Natural killer cell (primary cell): ENCODE data around the gene ENTPD1. TPM values are rescaled to one million over a fixed set of nuclear protein-coding genes. Genes with fewer than 3 reads are reported as not detected.
A peak's percentile ranks its signal among the peaks of the same experiment; 100 is the strongest.

Source experiments
- ATAC-seq, 3 donors: fragments of 150-1000 bp in 2 of 3; fragments of 200-7000 bp in 1 of 3; cut with Tn5 transposase; 1 replicate in 1 of 3; 2 replicates in 2 of 3; pipeline ENCODE4 v1.10.0; 2021; ENCODE audit warnings: mild to moderate bottlenecking in 2 of 3, moderate library complexity in 2 of 3
- DNase-seq, 2 donors: peaks; one replicate each; pipeline versions ENCODE4 v3.0.0 to v3.0.0-alpha.2; 2013 to 2021; ENCODE audit warnings: mixed read lengths in 1 of 2
- H3K27ac ChIP-seq: one replicate; pipeline ENCODE4 v1.5.1; 2013; ENCODE audit warnings: mild to moderate bottlenecking, low read length
- H3K27me3 ChIP-seq: one replicate; pipeline ENCODE4 v1.6.1; 2013; ENCODE audit warnings: low read length; ENCODE audit not compliant: control insufficient read depth, insufficient read depth
- H3K36me3 ChIP-seq: one replicate; pipeline ENCODE4 v1.6.1; 2013; ENCODE audit warnings: low read length; ENCODE audit not compliant: control insufficient read depth, insufficient read depth
- H3K4me1 ChIP-seq: one replicate; pipeline ENCODE4 v1.6.1; 2013; ENCODE audit warnings: low read length; ENCODE audit not compliant: control insufficient read depth, insufficient read depth
- H3K4me3 ChIP-seq: one replicate; pipeline ENCODE4 v1.5.1; 2013; ENCODE audit warnings: low read length
- H3K9me3 ChIP-seq: one replicate; pipeline ENCODE4 v1.6.1; 2013; ENCODE audit warnings: low read length; ENCODE audit not compliant: control insufficient read depth, insufficient read depth
- H3K27ac Mint-ChIP-seq, 2 donors: one replicate each; pipeline ENCODE4 v1.8.0; 2022; ENCODE audit warnings: mild to moderate bottlenecking in 2 of 2, mixed read lengths in 2 of 2, moderate library complexity in 1 of 2
- H3K27me3 Mint-ChIP-seq, 2 donors: one replicate each; pipeline ENCODE4 v1.8.0; 2022; ENCODE audit warnings: low read depth in 2 of 2, mixed read lengths in 2 of 2
- H3K36me3 Mint-ChIP-seq: one replicate; pipeline ENCODE4 v1.8.0; 2022; ENCODE audit warnings: mixed read lengths
- H3K4me1 Mint-ChIP-seq, 2 donors: one replicate each; pipeline ENCODE4 v1.8.0; 2022; ENCODE audit warnings: mixed read lengths in 2 of 2
- H3K4me3 Mint-ChIP-seq: one replicate; pipeline ENCODE4 v1.8.0; 2022; ENCODE audit warnings: mild to moderate bottlenecking, moderate library complexity, mixed read lengths
- H3K9me3 Mint-ChIP-seq, 2 donors: one replicate each; pipeline ENCODE4 v1.8.0; 2022; ENCODE audit warnings: mixed read lengths in 2 of 2
- WGBS: methylation state at CpG from one replicate; pipeline ENCODE4 v1.1.7; 2013; ENCODE audit warnings: missing lambda C conversion rate; ENCODE audit not compliant: insufficient coverage; 5-methylcytosine and 5-hydroxymethylcytosine counted together
- intact Hi-C: fragments of 100-400 bp; cut with micrococcal nuclease; formaldehyde crosslinking; loops from one replicate; pipeline ENCODE4 v1.14.2; 2022
- total RNA-seq, 4 donors: library from RNA; stranded (reverse); fragments of 120-200 nt in 1 of 4; gene quantifications; one replicate each; pipeline versions ENCODE4 v1.2.3 to v1.2.4, GENCODE V29; 2013 to 2022
- TF ChIP-seq, protein P1 (sequence below): fragments of 200-600 bp; IDR thresholded peaks from one replicate; pipeline ENCODE4 v1.8.0; 2022; ENCODE audit warnings: antibody characterized with exemption

Gene ENTPD1
- total RNA-seq, 3 donors from 2014 or later (not counting 1 experiment from before 2014, with no cell fraction given), result 1.3 to 6.2 (median 3.1) TPM

DNA sequence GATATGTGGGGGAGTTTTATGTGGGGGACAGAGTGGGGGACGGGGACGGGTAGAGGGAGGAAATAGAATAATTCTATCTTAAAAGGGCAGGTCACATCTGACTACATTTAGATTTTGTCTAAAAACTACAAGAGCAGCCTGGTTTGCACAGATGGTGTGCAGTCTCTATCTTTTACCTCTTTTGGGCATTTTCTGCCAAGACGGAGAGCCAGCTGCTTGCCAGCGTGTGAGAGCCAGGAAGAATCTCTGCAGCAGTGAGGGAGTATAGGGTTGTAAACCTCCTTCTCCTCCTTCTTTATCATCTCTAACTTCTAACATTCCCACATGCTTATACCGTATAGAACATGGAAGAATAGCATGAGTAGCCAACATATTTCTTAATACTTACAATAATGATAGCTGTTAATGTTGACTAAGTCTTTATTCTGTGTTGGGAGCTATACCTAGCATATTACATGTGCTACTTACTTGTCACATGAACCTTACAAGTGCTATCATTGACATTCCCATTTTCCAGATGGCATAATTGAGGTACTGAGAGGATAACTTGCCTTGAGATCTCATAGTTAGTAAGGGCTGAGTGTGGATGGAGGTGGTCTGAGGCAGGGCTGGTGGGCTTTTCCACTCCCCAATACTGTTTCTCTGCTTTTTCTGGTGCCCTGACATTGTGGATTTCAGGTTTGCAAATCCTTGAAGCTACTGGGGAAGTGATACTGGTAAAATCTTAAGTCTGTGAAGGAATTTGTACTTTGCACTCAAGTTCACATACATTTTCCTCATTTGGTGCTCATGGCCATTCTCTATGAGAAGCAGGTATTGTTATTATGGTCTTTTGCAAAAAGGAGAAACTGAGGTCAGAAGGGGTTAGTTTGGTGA lies 1.1 kb downstream of the ENTPD1 start:
- H3K27me3 ChIP-seq, result no peaks in the 10 kb centered on the region
- Mint-ChIP-seq H3K36me3 (no peaks in the 10 kb centered on the region), H3K27ac (no peak overlapping the region), H3K4me3 (peak overlapping the region; percentile 41), H3K9me3 (no peaks in the 10 kb centered on the region), H3K4me1 (peaks cover 14 to 16% of the 10 kb centered on the region in 2 donors), H3K27me3 (peaks cover 0 to 7% of the 10 kb centered on the region in 2 donors)
- DNase-seq, result no peak
- peak overlapping the region; percentile 30 for H3K4me3 ChIP-seq
- 6% methylated on average over 2 of the region's 5 CpGs for WGBS
- TF ChIP-seq, protein P1, sequence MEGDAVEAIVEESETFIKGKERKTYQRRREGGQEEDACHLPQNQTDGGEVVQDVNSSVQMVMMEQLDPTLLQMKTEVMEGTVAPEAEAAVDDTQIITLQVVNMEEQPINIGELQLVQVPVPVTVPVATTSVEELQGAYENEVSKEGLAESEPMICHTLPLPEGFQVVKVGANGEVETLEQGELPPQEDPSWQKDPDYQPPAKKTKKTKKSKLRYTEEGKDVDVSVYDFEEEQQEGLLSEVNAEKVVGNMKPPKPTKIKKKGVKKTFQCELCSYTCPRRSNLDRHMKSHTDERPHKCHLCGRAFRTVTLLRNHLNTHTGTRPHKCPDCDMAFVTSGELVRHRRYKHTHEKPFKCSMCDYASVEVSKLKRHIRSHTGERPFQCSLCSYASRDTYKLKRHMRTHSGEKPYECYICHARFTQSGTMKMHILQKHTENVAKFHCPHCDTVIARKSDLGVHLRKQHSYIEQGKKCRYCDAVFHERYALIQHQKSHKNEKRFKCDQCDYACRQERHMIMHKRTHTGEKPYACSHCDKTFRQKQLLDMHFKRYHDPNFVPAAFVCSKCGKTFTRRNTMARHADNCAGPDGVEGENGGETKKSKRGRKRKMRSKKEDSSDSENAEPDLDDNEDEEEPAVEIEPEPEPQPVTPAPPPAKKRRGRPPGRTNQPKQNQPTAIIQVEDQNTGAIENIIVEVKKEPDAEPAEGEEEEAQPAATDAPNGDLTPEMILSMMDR, result no peak
- peak overlapping the region; percentile 60 for H3K27ac ChIP-seq
- H3K36me3 ChIP-seq, result no peaks in the 10 kb centered on the region
- no peaks in the 10 kb centered on the region for H3K9me3 ChIP-seq
- H3K4me1 ChIP-seq, result peaks cover 19% of the 10 kb centered on the region
- peak in 1 of 3 donors; percentile 7 for ATAC-seq
- intact Hi-C loops, result no loop called here

DNA sequence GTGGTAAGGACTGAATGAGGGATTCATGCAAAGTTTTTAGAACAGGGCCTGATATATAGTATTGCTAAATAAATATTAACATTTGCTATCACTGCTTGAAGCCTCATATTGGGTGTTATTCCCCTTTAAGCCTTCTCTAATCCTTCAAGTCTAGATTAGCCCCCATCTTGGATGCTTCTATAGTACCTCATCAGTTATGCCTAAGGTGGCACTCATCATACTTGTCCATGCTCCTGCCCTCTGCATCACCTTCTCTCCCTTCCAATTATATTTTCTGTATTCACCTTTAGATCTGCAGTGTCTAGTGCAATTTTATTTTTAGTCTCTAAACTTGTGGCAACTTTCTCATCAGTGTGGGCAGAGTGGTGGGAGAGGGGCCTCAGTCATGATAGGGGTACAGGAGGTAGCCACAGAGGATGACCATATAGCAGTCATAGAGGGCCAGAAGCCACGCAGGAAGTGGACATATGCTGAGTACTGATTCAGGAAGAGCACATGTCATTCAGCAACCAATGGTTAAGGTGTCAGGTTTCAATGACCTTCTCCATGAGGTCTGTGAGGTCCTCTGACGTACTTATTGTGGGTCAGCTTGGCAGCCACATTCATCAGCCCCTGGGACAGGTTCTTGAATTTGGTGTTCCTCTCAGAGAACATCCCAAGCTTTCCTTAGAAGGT lies 2.5 kb downstream of the ENTPD1 start:
- no peaks in the 10 kb centered on the region for H3K9me3 ChIP-seq
- peaks cover 0 to 7% of the 10 kb centered on the region in 2 donors for H3K27me3 Mint-ChIP-seq
- H3K4me1 ChIP-seq, result peaks cover 22% of the 10 kb centered on the region
- no peaks in the 10 kb centered on the region for H3K27me3 ChIP-seq
- TF ChIP-seq, protein P1, result no peak
- H3K27ac ChIP-seq, result peak overlapping the region; percentile 48
- no peaks in the 10 kb centered on the region for H3K36me3 ChIP-seq
- H3K36me3 Mint-ChIP-seq, result no peaks in the 10 kb centered on the region
- intact Hi-C loops, result no loop called here
- ATAC-seq, result peak; percentile 47 to 72 (median 60)
- peak in 1 of 2 donors; percentile 13 for DNase-seq
- H3K27ac Mint-ChIP-seq, result peak overlapping the region in 1 of 2 donors; percentile 7
- 14% methylated on average over 2 of the region's 2 CpGs for WGBS
- no peaks in the 10 kb centered on the region for H3K9me3 Mint-ChIP-seq
- no peak overlapping the region for H3K4me3 ChIP-seq
- peaks cover 14 to 16% of the 10 kb centered on the region in 2 donors for H3K4me1 Mint-ChIP-seq
- no peak overlapping the region for H3K4me3 Mint-ChIP-seq

DNA sequence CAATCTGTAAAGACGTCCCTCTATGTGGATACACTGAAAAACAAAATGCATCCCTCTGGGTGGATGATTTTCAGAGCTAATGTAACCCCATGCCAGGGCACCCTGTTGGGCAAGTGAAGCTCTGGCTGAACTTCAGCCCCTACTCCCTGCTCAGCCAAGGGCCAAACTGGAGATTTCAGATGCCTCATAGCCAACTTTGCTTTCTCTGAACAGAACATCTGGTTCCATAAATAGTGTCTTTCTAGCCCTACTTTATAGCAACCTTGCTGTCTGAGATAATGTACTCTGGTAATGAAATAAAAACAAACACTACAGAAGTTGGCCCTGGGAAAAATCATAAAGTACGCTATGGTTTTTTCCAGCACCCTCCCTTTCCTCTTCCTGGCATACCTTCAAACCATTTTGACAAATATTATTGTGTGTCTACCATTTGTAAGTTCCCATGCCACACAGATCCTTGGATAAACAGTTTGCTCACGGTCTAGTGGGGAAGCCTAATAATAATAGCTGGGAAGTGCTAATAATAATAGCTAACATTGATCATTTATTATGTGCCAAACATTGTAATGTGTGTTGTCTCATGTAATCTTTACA lies 3.4 kb downstream of the ENTPD1 start:
- H3K4me1 ChIP-seq, result peaks cover 22% of the 10 kb centered on the region
- no peaks in the 10 kb centered on the region for H3K9me3 ChIP-seq
- H3K4me3 ChIP-seq, result no peak overlapping the region
- no peaks in the 10 kb centered on the region for H3K36me3 ChIP-seq
- H3K27me3 ChIP-seq, result no peaks in the 10 kb centered on the region
- TF ChIP-seq, protein P1, result no peak
- H3K27ac ChIP-seq, result peak overlapping the region; percentile 48
- no peak for ATAC-seq
- peaks cover 0 to 6% of the 10 kb centered on the region in 2 donors for H3K27me3 Mint-ChIP-seq
- WGBS, result 75% methylated on average over 2 of the region's 3 CpGs
- peaks cover 14 to 16% of the 10 kb centered on the region in 2 donors for H3K4me1 Mint-ChIP-seq
- no peaks in the 10 kb centered on the region for H3K9me3 Mint-ChIP-seq
- H3K36me3 Mint-ChIP-seq, result no peaks in the 10 kb centered on the region
- intact Hi-C loops, result no loop called here
- no peak overlapping the region for H3K27ac Mint-ChIP-seq
- H3K4me3 Mint-ChIP-seq, result no peak overlapping the region
- no peak for DNase-seq
